Osteoblast (primary cell): ENCODE results near the gene SLC27A2. TPM values are rescaled to one million over a fixed set of nuclear protein-coding genes. Genes with fewer than 3 reads are reported as not detected.
A peak's percentile ranks its signal among the peaks of the same experiment; 100 is the strongest.
"Not testable (repeated sequence)": the region's sequence is repeated elsewhere in the genome, so short reads cannot be mapped to it uniquely, and the experiment has no call there.

Experiments
- DNase-seq: peaks from one replicate; pipeline ENCODE4 v3.0.0; 2011; ENCODE audit warnings: low spot score, mixed read lengths; ENCODE audit not compliant: insufficient read length; ENCODE audit errors: missing footprints
- H2AFZ ChIP-seq: 2 replicates; pipeline ENCODE4 v1.6.0; 2011; ENCODE audit warnings: mild to moderate bottlenecking, low read length
- H3K27ac ChIP-seq: 2 replicates; pipeline ENCODE4 v1.5.1; 2011; ENCODE audit warnings: mild to moderate bottlenecking, low read depth, low read length, moderate library complexity
- H3K27me3 ChIP-seq: 2 replicates; pipeline ENCODE4 v1.6.0; 2012; ENCODE audit warnings: mild to moderate bottlenecking, control low read depth, inconsistent platforms, low read length, moderate library complexity; ENCODE audit not compliant: insufficient read depth
- H3K36me3 ChIP-seq: 2 replicates; pipeline ENCODE4 v1.5.1; 2011; ENCODE audit warnings: mild to moderate bottlenecking, low read length, control low read depth, moderate library complexity; ENCODE audit not compliant: insufficient read depth
- H3K4me1 ChIP-seq: 2 replicates; pipeline ENCODE4 v1.5.1; 2011; ENCODE audit warnings: mild to moderate bottlenecking, low read length, control low read depth, moderate library complexity; ENCODE audit not compliant: insufficient read depth
- H3K4me2 ChIP-seq: 2 replicates; pipeline ENCODE4 v1.6.0; 2011; ENCODE audit warnings: mild to moderate bottlenecking, low read length; ENCODE audit not compliant: insufficient read depth
- H3K4me3 ChIP-seq: fragments of 200-600 bp; sonication (generic); 3 replicates; pipeline ENCODE4 v1.5.1; 2012; ENCODE audit warnings: mild to moderate bottlenecking, low read length, inconsistent platforms; ENCODE audit not compliant: insufficient read depth
- H3K79me2 ChIP-seq: 2 replicates; pipeline ENCODE4 v1.6.0; 2012; ENCODE audit warnings: mild to moderate bottlenecking, low read length, control low read depth, inconsistent platforms; ENCODE audit not compliant: insufficient read depth
- H3K9me3 ChIP-seq: 2 replicates; pipeline ENCODE4 v1.5.1; 2011; ENCODE audit warnings: low read depth, low read length, control low read depth
- H4K20me1 ChIP-seq: 2 replicates; pipeline ENCODE4 v1.6.0; 2012; ENCODE audit warnings: mild to moderate bottlenecking, low read length, control low read depth; ENCODE audit not compliant: insufficient read depth
- CTCF ChIP-seq: IDR thresholded peaks from 2 replicates; pipeline ENCODE4 v1.5.1; 2011; ENCODE audit warnings: mild to moderate bottlenecking, low read depth, low read length, moderate library complexity; ENCODE audit errors: extremely low read depth
- total RNA-seq: library from RNA; depleted of rRNA; stranded (reverse); fragments of >200 nt; gene quantifications from 2 replicates; pipeline ENCODE4 v1.2.3, GENCODE V29; 2012

SLC27A2 gene
- total RNA-seq, result not detected in 2 replicates

DNA sequence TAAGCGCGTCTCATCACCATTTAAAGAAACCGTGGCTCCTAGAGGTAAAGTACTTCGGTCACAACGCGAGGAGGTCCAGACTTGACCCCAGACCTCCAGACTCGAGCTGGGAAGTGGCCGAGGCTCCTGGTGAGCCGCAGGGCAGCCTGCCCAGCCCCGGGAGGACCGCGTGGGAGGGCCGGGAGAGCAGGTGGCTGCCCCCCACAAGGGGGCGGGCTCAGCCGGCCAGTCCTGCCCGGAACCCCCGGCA lies at the start of gene SLC27A2:
Gene SLC27A2 (plus strand): TSS at position 228 of the 250 bp plus-strand sequence. CDS start 232 bp downstream, outside the sequence.
- Histone ChIP-seq H3K36me3 (no peaks in the 10 kb centered on the region), H3K4me1 (peaks cover 6% of the 10 kb centered on the region), H3K4me2 (peak within 1 kb of the TSS; percentile 79), H4K20me1 (no peaks in the 10 kb centered on the region), H3K4me3 (peak within 1 kb of the TSS; percentile 69), H3K79me2 (no peaks in the 10 kb centered on the region), H2AFZ (peak within 1 kb of the TSS; percentile 70), H3K27me3 (peaks cover 48% of the 10 kb centered on the region), H3K27ac (no peak within 1 kb of the TSS), H3K9me3 (no peaks in the 10 kb centered on the region)
- peak; percentile 84 for DNase-seq
- no peak for TF ChIP-seq CTCF

DNA sequence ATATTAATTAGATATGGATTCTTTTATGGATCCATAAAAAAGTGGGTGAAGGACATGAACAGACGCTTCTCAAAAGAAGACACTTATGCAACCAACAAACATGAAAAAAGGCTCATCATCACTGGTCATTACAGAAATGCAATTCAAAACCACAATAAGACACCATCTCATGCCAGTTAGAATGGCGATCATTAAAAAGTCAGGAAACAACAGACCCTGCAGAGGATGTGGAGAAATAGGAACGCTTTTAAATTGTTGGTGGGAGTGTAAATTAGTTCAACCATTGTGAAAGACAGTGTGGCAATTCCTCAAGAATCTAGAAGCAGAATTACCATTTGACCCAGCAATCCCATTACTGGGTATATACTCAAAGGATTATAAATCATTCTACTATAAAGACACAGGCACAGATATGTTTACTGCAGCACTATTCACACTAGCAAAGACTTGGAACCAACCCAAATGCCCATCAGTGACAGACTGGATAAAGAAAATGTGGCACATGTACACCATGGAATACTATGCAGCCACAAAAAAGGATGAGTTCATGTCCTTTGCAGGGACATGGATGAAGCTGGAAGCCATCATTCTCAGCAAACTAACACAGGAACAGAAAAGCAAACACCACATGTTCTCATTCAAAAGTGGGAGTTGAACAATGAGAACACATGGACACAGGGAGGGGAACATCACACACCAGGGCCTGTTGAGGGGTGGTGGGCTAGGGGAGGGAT lies 49.6 kb upstream of the SLC27A2 start:
- not testable (repeated sequence) for H3K27me3 ChIP-seq, DNase-seq, H3K27ac ChIP-seq, H3K4me2 ChIP-seq, H4K20me1 ChIP-seq, H3K36me3 ChIP-seq, H3K4me3 ChIP-seq, H3K79me2 ChIP-seq, H2AFZ ChIP-seq, H3K9me3 ChIP-seq
- H3K4me1 ChIP-seq, result peaks cover 31% of the 10 kb centered on the region

DNA sequence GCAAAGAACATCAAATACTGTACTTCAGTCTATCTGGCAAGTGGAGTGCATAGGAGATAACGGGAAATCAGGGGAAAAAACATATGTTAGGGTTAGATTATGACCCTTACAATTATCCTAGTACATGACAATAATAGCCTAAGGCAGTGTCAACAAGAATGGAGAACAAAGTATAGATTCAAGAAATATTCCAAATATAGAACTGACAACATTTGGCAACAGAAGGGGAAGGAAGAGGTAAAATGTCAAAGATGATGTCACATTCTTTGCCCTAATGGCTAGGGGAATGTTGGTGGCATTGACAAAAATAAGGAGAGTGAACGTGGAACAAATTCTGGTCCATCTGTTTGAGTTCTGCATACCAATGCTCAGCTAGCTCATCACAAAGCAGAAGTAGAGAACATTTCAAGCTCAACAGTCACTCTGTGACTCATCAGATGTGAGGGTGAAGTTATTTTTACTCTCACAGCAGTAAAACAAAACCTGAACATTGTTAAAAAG lies 47.4 kb upstream of the SLC27A2 start:
- no peaks in the 10 kb centered on the region for H3K79me2 ChIP-seq
- no peaks in the 10 kb centered on the region for H3K9me3 ChIP-seq
- no peak overlapping the region for H3K4me3 ChIP-seq
- DNase-seq, result peak; percentile 44
- H3K4me1 ChIP-seq, result peaks cover 38% of the 10 kb centered on the region
- no peak for TF ChIP-seq CTCF
- peak overlapping the region; percentile 97 for H3K27ac ChIP-seq
- no peaks in the 10 kb centered on the region for H3K27me3 ChIP-seq
- H2AFZ ChIP-seq, result peak overlapping the region; percentile 30
- H3K4me2 ChIP-seq, result peak overlapping the region; percentile 5
- H3K36me3 ChIP-seq, result no peaks in the 10 kb centered on the region
- no peaks in the 10 kb centered on the region for H4K20me1 ChIP-seq

GRCh38 chr15:50135031-50135551 lies 46.9 kb upstream of the SLC27A2 start:
- Histone ChIP-seq H3K27ac (peak overlapping the region; percentile 97), H3K36me3 (no peaks in the 10 kb centered on the region), H4K20me1 (no peaks in the 10 kb centered on the region), H3K79me2 (no peaks in the 10 kb centered on the region), H3K4me1 (peaks cover 38% of the 10 kb centered on the region), H2AFZ (peak overlapping the region; percentile 30), H3K27me3 (no peaks in the 10 kb centered on the region), H3K4me3 (no peak overlapping the region), H3K4me2 (peak overlapping the region; percentile 5), H3K9me3 (no peaks in the 10 kb centered on the region)
- TF ChIP-seq CTCF, result no peak
- DNase-seq, result no peak
